Smooth muscle cell (in vitro differentiated cells): ENCODE results near the gene FCHSD2. TPM values are rescaled to one million over a fixed set of nuclear protein-coding genes. Genes with fewer than 3 reads are reported as not detected.
A peak's percentile ranks its signal among the peaks of the same experiment; 100 is the strongest.

ENCODE experiments used
- DNase-seq: peaks from one replicate; lab custom pipeline; 2025; ENCODE audit not compliant: unreplicated experiment; lab: John Stamatoyannopoulos, UW
- H2AFZ ChIP-seq: fragments of 200-600 bp; sonication (generic); 2 replicates; pipeline ENCODE4 v1.6.0; 2016; ENCODE audit warnings: antibody characterized with exemption, low read depth, mild to moderate bottlenecking
- H3F3A ChIP-seq: fragments of 200-600 bp; sonication (generic); 2 replicates; pipeline ENCODE4 v1.6.0; 2017; ENCODE audit warnings: antibody characterized with exemption, low read depth
- H3K27ac ChIP-seq: fragments of 200-600 bp; sonication (generic); 2 replicates; pipeline ENCODE4 v1.5.1; 2016; ENCODE audit warnings: low read depth, mild to moderate bottlenecking
- H3K27me3 ChIP-seq: fragments of 200-600 bp; sonication (generic); 2 replicates; pipeline ENCODE4 v1.6.1; 2016; ENCODE audit warnings: low read depth, mild to moderate bottlenecking
- H3K36me3 ChIP-seq: fragments of 200-600 bp; sonication (generic); 2 replicates; pipeline ENCODE4 v1.5.1; 2016; ENCODE audit warnings: low read depth
- H3K4me1 ChIP-seq: fragments of 200-600 bp; sonication (generic); 2 replicates; pipeline ENCODE4 v1.5.1; 2016; ENCODE audit warnings: low read depth
- H3K4me2 ChIP-seq: fragments of 200-600 bp; sonication (generic); 2 replicates; pipeline ENCODE4 v1.6.0; 2016; ENCODE audit warnings: mild to moderate bottlenecking
- H3K4me3 ChIP-seq: fragments of 200-600 bp; sonication (generic); 2 replicates; pipeline ENCODE4 v1.5.1; 2016; ENCODE audit warnings: mild to moderate bottlenecking
- H3K79me2 ChIP-seq: fragments of 200-600 bp; sonication (generic); 2 replicates; pipeline ENCODE4 v1.6.0; 2016; ENCODE audit warnings: low read depth, mild to moderate bottlenecking
- H3K9ac ChIP-seq: fragments of 200-600 bp; sonication (generic); 2 replicates; pipeline ENCODE4 v1.6.0; 2016; ENCODE audit warnings: low read depth
- H3K9me3 ChIP-seq: fragments of 200-600 bp; sonication (generic); replicated peaks from 2 replicates; pipeline ENCODE4 v1.5.1; 2016; ENCODE audit warnings: low read depth
- H4K20me1 ChIP-seq: fragments of 200-600 bp; sonication (generic); 2 replicates; pipeline ENCODE4 v1.6.0; 2016; ENCODE audit warnings: low read depth
- WGBS: methylation state at CpG from one replicate; pipeline ENCODE4 v1.1.7; 2016; ENCODE audit warnings: low lambda C conversion rate; 5-methylcytosine and 5-hydroxymethylcytosine counted together
- polyA plus RNA-seq: library from polyadenylated mRNA; unstranded; fragments of >200 nt; fragmentation: Nextera tagmentation; extraction: Ambion mirVana; gene quantifications from 2 replicates; pipeline ENCODE4 v1.2.1, GENCODE V29; 2016
- total RNA-seq: library from RNA; depleted of rRNA; stranded (reverse); fragments of >200 nt; gene quantifications from 2 replicates; pipeline ENCODE4 v1.2.3, GENCODE V29; 2014
- TF ChIP-seq, protein P1 (sequence below): fragments of 200-600 bp; sonication (generic); IDR thresholded peaks from 2 replicates; pipeline ENCODE4 v1.5.1; 2017; ENCODE audit warnings: borderline replicate concordance, mild to moderate bottlenecking, antibody characterized with exemption; ENCODE audit not compliant: insufficient read depth, poor library complexity, severe bottlenecking

Gene FCHSD2
- total and polyA plus RNA-seq, 2 experiments from 2014 or later = 14.6 to 24.3 TPM

DNA sequence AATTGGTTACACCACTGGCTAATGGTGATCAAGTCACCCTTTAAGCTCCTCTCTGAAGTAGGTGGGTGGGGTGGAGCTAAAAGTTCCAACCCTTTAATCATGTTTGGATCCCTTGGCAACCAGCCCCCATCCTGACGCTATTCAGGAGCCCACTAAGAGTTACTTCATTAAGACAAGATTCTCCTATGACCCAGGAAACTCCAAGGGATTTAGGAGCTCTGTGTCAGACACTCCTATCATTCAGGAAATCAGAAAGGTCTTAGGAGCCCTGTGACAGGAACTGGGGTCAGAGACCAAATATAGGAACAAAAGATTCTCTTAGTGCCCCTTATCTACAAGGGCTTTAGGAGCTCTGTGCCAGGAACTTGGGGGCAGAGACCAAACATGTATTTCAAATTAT is 186.7 kb downstream of the FCHSD2 start:
- Histone ChIP-seq H3F3A (no peaks in the 10 kb centered on the region), H3K9me3 (no peaks in the 10 kb centered on the region), H3K36me3 (peaks cover 3% of the 10 kb centered on the region), H3K4me1 (peaks cover 4% of the 10 kb centered on the region), H3K79me2 (no peaks in the 10 kb centered on the region), H4K20me1 (no peaks in the 10 kb centered on the region), H2AFZ (no peak overlapping the region), H3K27me3 (no peaks in the 10 kb centered on the region), H3K4me3 (no peak overlapping the region), H3K9ac (no peak overlapping the region), H3K27ac (no peak overlapping the region), H3K4me2 (no peak overlapping the region)
- no peak for DNase-seq
- WGBS = 28% methylated on average over 1 of the region's 1 CpG
- TF ChIP-seq, protein P1, sequence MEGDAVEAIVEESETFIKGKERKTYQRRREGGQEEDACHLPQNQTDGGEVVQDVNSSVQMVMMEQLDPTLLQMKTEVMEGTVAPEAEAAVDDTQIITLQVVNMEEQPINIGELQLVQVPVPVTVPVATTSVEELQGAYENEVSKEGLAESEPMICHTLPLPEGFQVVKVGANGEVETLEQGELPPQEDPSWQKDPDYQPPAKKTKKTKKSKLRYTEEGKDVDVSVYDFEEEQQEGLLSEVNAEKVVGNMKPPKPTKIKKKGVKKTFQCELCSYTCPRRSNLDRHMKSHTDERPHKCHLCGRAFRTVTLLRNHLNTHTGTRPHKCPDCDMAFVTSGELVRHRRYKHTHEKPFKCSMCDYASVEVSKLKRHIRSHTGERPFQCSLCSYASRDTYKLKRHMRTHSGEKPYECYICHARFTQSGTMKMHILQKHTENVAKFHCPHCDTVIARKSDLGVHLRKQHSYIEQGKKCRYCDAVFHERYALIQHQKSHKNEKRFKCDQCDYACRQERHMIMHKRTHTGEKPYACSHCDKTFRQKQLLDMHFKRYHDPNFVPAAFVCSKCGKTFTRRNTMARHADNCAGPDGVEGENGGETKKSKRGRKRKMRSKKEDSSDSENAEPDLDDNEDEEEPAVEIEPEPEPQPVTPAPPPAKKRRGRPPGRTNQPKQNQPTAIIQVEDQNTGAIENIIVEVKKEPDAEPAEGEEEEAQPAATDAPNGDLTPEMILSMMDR = no peak

DNA sequence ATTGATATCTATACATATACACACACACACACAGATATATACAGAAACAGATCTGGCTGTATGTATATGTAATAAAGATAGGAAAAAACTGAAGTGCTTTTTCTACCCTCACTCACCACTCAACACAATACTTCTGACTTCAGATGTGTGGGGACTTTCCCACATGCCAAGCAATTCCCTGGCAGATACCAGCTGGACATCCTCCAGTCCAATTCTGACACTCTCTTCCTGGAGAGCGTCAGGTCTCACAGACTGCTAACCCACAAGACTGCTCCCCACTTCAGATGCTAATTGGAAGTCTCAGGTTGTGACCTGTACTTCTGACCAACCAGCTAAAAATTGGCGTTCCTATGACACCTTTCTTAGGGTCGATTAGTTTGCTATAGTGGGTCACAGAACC is 187.3 kb downstream of the FCHSD2 start:
- no peak overlapping the region for H3K4me3 ChIP-seq
- 90% methylated on average over 3 of the region's 3 CpGs for WGBS
- H3K36me3 ChIP-seq = peaks cover 3% of the 10 kb centered on the region
- DNase-seq = no peak
- H3K79me2 ChIP-seq = no peaks in the 10 kb centered on the region
- H3K4me1 ChIP-seq = peaks cover 6% of the 10 kb centered on the region
- H2AFZ ChIP-seq = no peak overlapping the region
- H3K4me2 ChIP-seq = no peak overlapping the region
- no peak overlapping the region for H3K27ac ChIP-seq
- no peaks in the 10 kb centered on the region for H3K9me3 ChIP-seq
- no peaks in the 10 kb centered on the region for H3F3A ChIP-seq
- TF ChIP-seq, protein P1 = no peak
- H3K27me3 ChIP-seq = no peaks in the 10 kb centered on the region
- no peaks in the 10 kb centered on the region for H4K20me1 ChIP-seq
- H3K9ac ChIP-seq = no peak overlapping the region

DNA sequence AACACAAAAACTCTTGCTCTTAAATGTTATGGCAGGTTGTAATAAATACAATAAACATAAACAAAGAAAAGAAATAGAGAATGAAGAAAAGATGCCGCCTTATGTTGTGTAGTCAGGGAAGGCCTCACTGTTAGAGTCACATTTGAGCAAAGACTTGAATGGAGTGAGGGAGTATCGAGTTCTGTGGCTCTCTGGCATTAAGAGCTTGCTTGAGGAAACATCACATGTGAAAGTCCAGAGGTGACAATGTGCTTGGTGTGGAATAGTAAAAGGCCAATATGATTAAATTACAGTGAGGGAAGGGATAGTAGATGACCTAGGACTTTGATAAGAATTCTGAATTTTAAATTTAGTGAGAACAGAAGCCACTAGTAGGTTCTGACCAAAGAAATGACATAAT is 188.5 kb downstream of the FCHSD2 start:
- Histone ChIP-seq H3K79me2 (no peaks in the 10 kb centered on the region), H3K9ac (no peak overlapping the region), H3K27ac (no peak overlapping the region), H4K20me1 (no peaks in the 10 kb centered on the region), H3K36me3 (peaks cover 3% of the 10 kb centered on the region), H3K9me3 (no peaks in the 10 kb centered on the region), H3K4me3 (no peak overlapping the region), H3K27me3 (no peaks in the 10 kb centered on the region), H3K4me1 (peaks cover 6% of the 10 kb centered on the region), H3F3A (no peaks in the 10 kb centered on the region), H2AFZ (no peak overlapping the region), H3K4me2 (no peak overlapping the region)
- DNase-seq = no peak
- TF ChIP-seq, protein P1 = no peak
- WGBS = 93% methylated on average over 2 of the region's 2 CpGs

DNA sequence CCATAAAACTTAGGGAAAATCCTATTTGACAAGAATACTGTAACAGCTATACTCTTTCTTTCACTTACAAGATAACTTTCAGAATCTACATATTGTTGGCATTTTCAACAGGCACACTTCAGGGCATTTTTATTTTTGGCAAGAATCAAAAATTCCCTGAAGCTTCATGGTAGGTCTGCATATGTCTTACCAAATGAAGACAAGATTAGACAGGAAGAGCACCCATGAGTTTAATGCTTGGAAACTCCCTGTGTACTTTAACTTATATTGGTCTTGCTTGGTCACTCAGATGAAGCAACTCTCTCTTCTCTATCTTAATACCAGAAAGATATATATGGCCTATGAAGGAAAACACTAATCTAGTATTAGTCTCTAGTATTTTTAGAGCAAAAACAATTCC is 190.2 kb downstream of the FCHSD2 start:
- no peak overlapping the region for H3K4me3 ChIP-seq
- H3K27ac ChIP-seq = peak overlapping the region; percentile 56
- H3K4me1 ChIP-seq = peaks cover 6% of the 10 kb centered on the region
- H3K27me3 ChIP-seq = no peaks in the 10 kb centered on the region
- no peak overlapping the region for H2AFZ ChIP-seq
- no peaks in the 10 kb centered on the region for H3K9me3 ChIP-seq
- no peak for DNase-seq
- TF ChIP-seq, protein P1 = no peak
- no peaks in the 10 kb centered on the region for H3F3A ChIP-seq
- no peaks in the 10 kb centered on the region for H3K36me3 ChIP-seq
- H4K20me1 ChIP-seq = no peaks in the 10 kb centered on the region
- no peaks in the 10 kb centered on the region for H3K79me2 ChIP-seq
- no peak overlapping the region for H3K9ac ChIP-seq
- no peak overlapping the region for H3K4me2 ChIP-seq
